Measurements from ENCODE around the gene CHD8.
"Not testable (repeated sequence)": the region's sequence is repeated elsewhere in the genome, so short reads cannot be mapped to it uniquely, and the experiment has no call there.

CHD8 gene

DNA sequence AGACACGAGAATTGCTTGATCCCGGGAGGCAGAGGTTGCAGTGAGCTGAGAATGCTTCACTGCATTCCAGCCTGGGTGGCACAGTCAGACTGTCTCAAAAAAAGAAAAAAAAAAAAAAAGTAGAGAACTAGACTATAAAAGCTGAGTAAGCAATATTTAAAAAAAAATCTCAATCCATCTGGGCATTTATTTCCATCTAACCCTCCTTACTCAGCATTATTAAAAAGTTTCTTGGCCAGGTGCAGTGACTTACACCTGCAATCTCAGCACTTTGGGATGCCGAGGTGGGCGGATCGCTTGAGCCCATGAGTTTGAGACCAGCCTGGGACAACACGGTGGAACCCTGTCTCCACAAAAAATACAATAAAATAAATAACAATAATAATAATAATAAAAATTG lies 76.6 kb downstream of the CHD8 start:
- no peak overlapping the region for H3K4me3 ChIP-seq (ENCODE audit: insufficient read depth, low read depth, low read length)
- H3K36me3 ChIP-seq (ENCODE audit: control insufficient read depth, insufficient read depth, low read length) = no peaks in the 10 kb centered on the region
- no peak overlapping the region for H3K27ac ChIP-seq (ENCODE audit: insufficient read depth, low read depth, low read length, poor library complexity, severe bottlenecking)
- H3K4me1 ChIP-seq (ENCODE audit: control insufficient read depth, insufficient read depth, low read length) = peaks cover 8% of the 10 kb centered on the region
- no peaks in the 10 kb centered on the region for H3K27me3 ChIP-seq (ENCODE audit: control insufficient read depth, insufficient read depth, low read length, poor library complexity, severe bottlenecking)
- 89 to 94% methylated on average over 5 to 6 of the region's 6 CpGs for WGBS, 2 experiments
- no peaks in the 10 kb centered on the region for H3K9me3 ChIP-seq (ENCODE audit: control insufficient read depth, low read length)

DNA sequence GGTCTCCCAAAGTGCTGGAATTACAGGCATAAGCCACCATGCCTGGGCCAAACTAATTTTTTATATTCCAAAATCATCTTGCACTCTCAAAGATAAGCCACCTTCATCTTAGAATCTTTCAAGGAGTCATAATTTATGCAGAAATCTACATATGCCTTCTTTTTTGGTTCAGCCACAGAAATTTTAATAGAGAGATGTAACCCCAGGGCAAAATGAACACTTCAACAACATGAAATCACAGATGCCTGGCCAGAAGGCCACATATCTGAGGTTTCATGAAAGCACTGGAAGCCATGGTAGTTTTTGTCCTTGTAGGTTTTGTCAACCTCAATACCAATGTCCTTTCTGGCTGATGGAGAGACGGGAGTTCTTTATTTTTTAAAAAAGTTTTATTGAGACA lies 81.9 kb downstream of the CHD8 start:
- WGBS, 2 experiments = 100% methylated on average over 1 of the region's 1 CpG; no CpG with 5 or more reads in 1 of the 2 experiments
- Histone ChIP-seq H3K9me3 (ENCODE audit: control insufficient read depth, low read length) (no peaks in the 10 kb centered on the region), H3K27me3 (ENCODE audit: control insufficient read depth, insufficient read depth, low read length, poor library complexity, severe bottlenecking) (no peaks in the 10 kb centered on the region), H3K4me1 (ENCODE audit: control insufficient read depth, insufficient read depth, low read length) (no peaks in the 10 kb centered on the region), H3K27ac (ENCODE audit: insufficient read depth, low read depth, low read length, poor library complexity, severe bottlenecking) (no peak overlapping the region), H3K4me3 (ENCODE audit: insufficient read depth, low read depth, low read length) (no peak overlapping the region), H3K36me3 (ENCODE audit: control insufficient read depth, insufficient read depth, low read length) (peaks cover 41% of the 10 kb centered on the region)

DNA sequence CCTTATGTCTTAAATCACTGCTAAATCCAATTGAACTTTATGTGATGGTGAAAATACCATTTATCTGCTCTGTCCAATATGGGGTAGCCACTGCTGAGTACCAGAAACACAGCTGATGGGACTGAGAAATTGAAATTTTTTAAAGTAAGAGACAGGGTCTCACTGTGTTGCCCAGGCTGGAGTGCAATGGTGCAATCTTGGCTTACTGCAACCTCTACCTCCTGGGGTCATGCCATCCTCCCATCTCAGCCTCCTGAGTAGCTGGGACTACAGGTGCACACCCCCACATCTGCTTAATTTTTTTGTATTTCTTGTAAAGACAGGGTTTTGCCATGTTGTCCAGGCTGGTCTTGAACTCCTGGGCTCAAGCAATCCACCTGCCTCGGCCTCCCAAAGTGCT lies 83.1 kb downstream of the CHD8 start:
- 87 to 89% methylated on average over 1 of the region's 1 CpG for WGBS, 2 experiments
- H3K36me3 ChIP-seq (ENCODE audit: control insufficient read depth, insufficient read depth, low read length) = peaks cover 53% of the 10 kb centered on the region
- H3K4me1 ChIP-seq (ENCODE audit: control insufficient read depth, insufficient read depth, low read length); H3K27me3 ChIP-seq (ENCODE audit: control insufficient read depth, insufficient read depth, low read length, poor library complexity, severe bottlenecking); H3K27ac ChIP-seq (ENCODE audit: insufficient read depth, low read depth, low read length, poor library complexity, severe bottlenecking); H3K4me3 ChIP-seq (ENCODE audit: insufficient read depth, low read depth, low read length); H3K9me3 ChIP-seq (ENCODE audit: control insufficient read depth, low read length): not testable (repeated sequence)

DNA sequence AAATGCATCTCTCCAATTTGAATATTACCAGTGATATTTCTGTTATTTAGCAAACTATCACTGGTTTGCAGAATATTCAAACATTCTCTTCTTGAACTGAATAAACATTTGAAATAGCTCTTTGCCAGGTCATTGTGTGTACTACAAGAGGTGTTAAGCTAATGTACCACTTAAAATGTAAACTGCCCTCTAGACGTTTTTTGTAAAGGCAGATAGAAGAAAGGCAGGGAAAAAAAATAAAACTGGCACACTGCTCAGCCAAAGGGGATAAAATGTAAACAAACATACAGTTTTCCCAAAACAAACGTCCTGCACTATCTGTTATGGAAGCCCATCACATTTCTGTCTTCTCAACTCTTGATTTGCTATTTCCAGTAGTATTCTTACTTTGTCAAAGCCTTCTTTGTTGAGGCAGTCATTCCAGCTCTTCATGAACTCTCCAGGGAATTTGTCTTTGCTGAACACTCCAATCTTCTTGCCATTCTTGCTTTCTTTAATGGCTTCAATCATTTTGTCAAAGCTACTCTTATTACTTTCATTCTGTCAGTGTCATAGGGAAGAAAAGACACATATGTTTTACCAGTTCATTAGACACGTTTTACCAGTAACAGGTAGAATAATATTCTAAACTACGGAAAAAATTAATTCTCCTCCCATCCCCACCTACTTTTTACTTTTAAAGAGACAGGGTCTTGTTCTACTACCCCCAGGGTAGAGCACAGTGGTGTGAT lies 85.8 kb downstream of the CHD8 start:
- WGBS, 2 experiments = 84 to 91% methylated on average over 4 of the region's 4 CpGs
- no peak overlapping the region for H3K27ac ChIP-seq (ENCODE audit: insufficient read depth, low read depth, low read length, poor library complexity, severe bottlenecking)

DNA sequence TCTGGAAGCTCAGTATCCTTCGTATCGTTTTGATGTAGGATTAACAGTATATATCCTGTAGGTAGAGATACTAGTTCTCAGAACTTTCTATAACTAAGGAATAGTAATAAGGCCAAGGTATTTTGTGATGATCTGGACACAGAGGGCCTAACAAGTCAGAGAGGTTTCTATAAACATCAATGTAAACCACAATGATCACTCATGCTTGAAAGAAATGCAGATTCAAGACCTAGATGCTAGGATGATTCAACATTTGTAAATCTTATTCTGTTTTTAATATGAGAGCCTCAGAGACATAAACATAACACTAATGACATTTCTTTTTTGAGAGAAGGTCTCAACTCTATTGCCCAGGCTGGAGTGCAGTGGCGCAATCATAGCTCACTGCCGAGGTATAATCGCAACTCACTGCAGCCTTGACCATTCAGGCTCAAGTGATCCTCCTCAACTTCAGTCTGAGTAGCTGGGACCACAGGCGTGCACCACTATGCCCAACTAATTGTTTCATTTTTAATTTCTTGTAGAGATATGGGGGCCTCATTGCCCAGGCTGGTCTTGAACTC lies 88.3 kb downstream of the CHD8 start:
- Histone ChIP-seq H3K36me3 (ENCODE audit: control insufficient read depth, insufficient read depth, low read length) (peaks cover 93% of the 10 kb centered on the region), H3K4me3 (ENCODE audit: insufficient read depth, low read depth, low read length) (no peak overlapping the region)
- WGBS, 2 experiments = 96 to 98% methylated on average over 6 of the region's 6 CpGs

More for the DNA sequence above, 85.8 kb downstream of the CHD8 start:
- H3K27me3 ChIP-seq (ENCODE audit: control insufficient read depth, insufficient read depth, low read length, poor library complexity, severe bottlenecking) = no peaks in the 10 kb centered on the region
- H3K9me3 ChIP-seq (ENCODE audit: control insufficient read depth, low read length) = no peaks in the 10 kb centered on the region
- H3K4me1 ChIP-seq (ENCODE audit: control insufficient read depth, insufficient read depth, low read length) = no peaks in the 10 kb centered on the region
- no peak overlapping the region for H3K4me3 ChIP-seq (ENCODE audit: insufficient read depth, low read depth, low read length)
- H3K36me3 ChIP-seq (ENCODE audit: control insufficient read depth, insufficient read depth, low read length) = peaks cover 77% of the 10 kb centered on the region

DNA sequence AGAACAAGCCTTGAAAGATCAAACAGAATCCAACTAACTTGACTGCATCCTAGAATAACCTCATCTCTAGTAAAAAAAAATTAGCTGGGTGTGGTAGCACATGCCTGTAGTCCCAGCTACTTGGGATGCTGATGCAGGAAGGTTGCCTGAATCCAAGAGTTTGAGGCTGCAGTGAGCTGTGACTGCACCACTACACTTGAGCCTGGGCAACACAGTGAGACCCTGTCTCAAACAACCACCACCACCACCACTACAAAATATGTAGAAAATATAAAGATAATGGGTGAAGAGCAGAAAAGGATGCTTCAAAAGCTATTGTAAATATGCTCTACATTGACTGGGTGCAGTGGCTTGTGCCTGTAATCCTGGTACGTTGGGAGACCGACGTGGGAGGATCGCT lies 99.4 kb downstream of the CHD8 start:
- Histone ChIP-seq H3K27ac (ENCODE audit: insufficient read depth, low read depth, low read length, poor library complexity, severe bottlenecking) (no peak overlapping the region), H3K4me3 (ENCODE audit: insufficient read depth, low read depth, low read length) (no peak overlapping the region), H3K4me1 (ENCODE audit: control insufficient read depth, insufficient read depth, low read length) (no peaks in the 10 kb centered on the region), H3K27me3 (ENCODE audit: control insufficient read depth, insufficient read depth, low read length, poor library complexity, severe bottlenecking) (no peaks in the 10 kb centered on the region), H3K9me3 (ENCODE audit: control insufficient read depth, low read length) (no peaks in the 10 kb centered on the region), H3K36me3 (ENCODE audit: control insufficient read depth, insufficient read depth, low read length) (peaks cover 88% of the 10 kb centered on the region)
- WGBS, 2 experiments = 96 to 98% methylated on average over 4 of the region's 4 CpGs

More for the DNA sequence above, 88.3 kb downstream of the CHD8 start:
- Histone ChIP-seq H3K4me1 (ENCODE audit: control insufficient read depth, insufficient read depth, low read length) (no peaks in the 10 kb centered on the region), H3K27ac (ENCODE audit: insufficient read depth, low read depth, low read length, poor library complexity, severe bottlenecking) (no peak overlapping the region), H3K27me3 (ENCODE audit: control insufficient read depth, insufficient read depth, low read length, poor library complexity, severe bottlenecking) (no peaks in the 10 kb centered on the region), H3K9me3 (ENCODE audit: control insufficient read depth, low read length) (no peaks in the 10 kb centered on the region)

DNA sequence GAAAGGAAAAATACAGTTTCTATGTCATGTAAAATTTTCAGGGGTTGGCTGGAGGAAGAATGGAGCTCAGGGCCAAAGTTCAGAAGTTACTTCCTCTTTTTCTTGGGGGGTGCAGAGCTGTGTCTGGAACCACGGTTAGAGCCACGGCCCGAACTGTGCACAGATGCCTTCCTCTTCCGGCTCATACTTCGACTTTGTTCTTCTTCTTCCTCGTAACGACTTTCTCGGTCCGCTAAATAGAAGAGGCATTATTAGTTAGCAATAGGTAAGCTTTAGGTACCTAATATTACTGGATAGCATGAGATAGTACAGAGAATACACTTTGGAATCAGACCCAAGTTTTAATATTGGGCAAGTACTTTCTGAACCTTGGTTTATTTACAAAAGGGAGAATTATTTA lies 103.3 kb downstream of the CHD8 start:
- H3K27ac ChIP-seq (ENCODE audit: insufficient read depth, low read depth, low read length, poor library complexity, severe bottlenecking) = no peak overlapping the region
- peaks cover 53% of the 10 kb centered on the region for H3K36me3 ChIP-seq (ENCODE audit: control insufficient read depth, insufficient read depth, low read length)
- H3K27me3 ChIP-seq (ENCODE audit: control insufficient read depth, insufficient read depth, low read length, poor library complexity, severe bottlenecking) = no peaks in the 10 kb centered on the region
- WGBS, 2 experiments = 94 to 97% methylated on average over 9 of the region's 9 CpGs
- no peak overlapping the region for H3K4me3 ChIP-seq (ENCODE audit: insufficient read depth, low read depth, low read length)
- no peaks in the 10 kb centered on the region for H3K4me1 ChIP-seq (ENCODE audit: control insufficient read depth, insufficient read depth, low read length)
- H3K9me3 ChIP-seq (ENCODE audit: control insufficient read depth, low read length) = no peaks in the 10 kb centered on the region

DNA sequence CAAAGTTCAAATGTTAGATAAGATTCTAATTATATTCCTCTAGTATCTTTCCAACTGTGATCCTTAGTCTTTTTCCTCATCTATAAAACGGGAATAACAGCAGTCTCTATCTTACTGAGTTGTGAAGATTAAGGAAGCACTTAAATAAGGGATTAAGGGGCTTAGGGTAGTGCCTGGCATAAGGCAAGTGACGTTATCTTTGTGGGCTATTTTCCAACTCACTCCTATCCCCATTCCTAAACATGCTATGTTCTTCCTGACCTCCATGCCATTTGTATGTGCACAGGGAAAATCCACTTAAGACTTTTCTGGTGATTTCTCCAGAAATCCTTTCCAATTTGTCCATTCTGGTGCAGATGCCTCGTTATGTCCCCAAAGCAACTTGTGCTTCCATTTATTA lies 105.4 kb downstream of the CHD8 start:
- no peaks in the 10 kb centered on the region for H3K27me3 ChIP-seq (ENCODE audit: control insufficient read depth, insufficient read depth, low read length, poor library complexity, severe bottlenecking)
- H3K4me1 ChIP-seq (ENCODE audit: control insufficient read depth, insufficient read depth, low read length) = no peaks in the 10 kb centered on the region
- H3K27ac ChIP-seq (ENCODE audit: insufficient read depth, low read depth, low read length, poor library complexity, severe bottlenecking) = no peak overlapping the region
- WGBS, 2 experiments = 86 to 89% methylated on average over 1 of the region's 3 CpGs
- no peak overlapping the region for H3K4me3 ChIP-seq (ENCODE audit: insufficient read depth, low read depth, low read length)
- H3K9me3 ChIP-seq (ENCODE audit: control insufficient read depth, low read length) = no peaks in the 10 kb centered on the region
- peaks cover 36% of the 10 kb centered on the region for H3K36me3 ChIP-seq (ENCODE audit: control insufficient read depth, insufficient read depth, low read length)

DNA sequence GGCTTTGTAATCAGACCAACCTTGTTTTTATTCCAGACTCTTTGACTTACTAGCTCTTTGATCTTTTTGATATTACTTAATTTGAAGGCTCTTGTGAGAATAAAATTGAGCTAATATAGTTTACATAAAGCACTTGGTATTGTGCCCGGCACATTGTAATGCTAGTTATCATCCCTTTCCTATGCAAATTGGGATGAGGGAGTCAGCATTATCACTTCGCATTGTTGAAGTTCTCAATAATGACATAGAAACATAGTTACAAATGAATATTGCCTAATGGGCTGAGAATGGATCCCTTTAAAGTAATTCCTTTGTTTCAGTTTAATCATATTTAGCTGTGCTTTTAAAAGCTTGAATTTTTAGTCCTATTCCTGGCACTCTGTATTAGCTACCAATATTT lies 108.7 kb downstream of the CHD8 start:
- H3K4me1 ChIP-seq (ENCODE audit: control insufficient read depth, insufficient read depth, low read length) = no peaks in the 10 kb centered on the region

DNA sequence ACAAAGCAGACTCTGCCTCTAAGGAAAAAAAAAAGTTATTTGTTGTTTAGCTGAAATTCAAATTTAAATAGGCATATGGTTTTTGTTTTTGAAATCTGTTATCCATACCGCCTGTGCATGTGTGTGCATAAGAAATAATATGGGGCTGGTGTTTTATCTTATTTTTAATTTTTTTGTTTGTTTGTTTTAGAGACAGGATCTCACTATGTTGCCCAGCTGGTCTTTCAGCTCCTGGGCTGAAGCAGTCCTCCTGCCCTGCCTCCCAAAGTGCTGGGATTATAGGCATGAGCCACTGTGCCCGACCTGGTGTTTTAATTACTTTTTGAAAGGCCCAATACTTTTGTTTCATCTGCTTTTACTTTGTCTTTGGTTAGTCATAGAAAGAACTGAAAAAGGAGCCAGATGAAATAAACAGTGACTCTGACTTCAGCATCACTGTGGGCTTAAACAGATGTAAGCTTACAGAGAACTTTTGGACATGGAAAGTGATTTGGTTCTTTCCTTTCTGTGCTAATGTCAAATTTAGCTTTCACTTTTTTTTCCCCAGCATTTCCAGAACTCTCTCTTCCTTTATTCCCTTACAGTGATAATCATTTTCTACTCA lies 109.3 kb downstream of the CHD8 start:
- Histone ChIP-seq H3K9me3 (ENCODE audit: control insufficient read depth, low read length) (no peaks in the 10 kb centered on the region), H3K4me3 (ENCODE audit: insufficient read depth, low read depth, low read length) (no peak overlapping the region), H3K27ac (ENCODE audit: insufficient read depth, low read depth, low read length, poor library complexity, severe bottlenecking) (no peak overlapping the region), H3K27me3 (ENCODE audit: control insufficient read depth, insufficient read depth, low read length, poor library complexity, severe bottlenecking) (no peaks in the 10 kb centered on the region), H3K4me1 (ENCODE audit: control insufficient read depth, insufficient read depth, low read length) (no peaks in the 10 kb centered on the region), H3K36me3 (ENCODE audit: control insufficient read depth, insufficient read depth, low read length) (peaks cover 2% of the 10 kb centered on the region)
- WGBS, 2 experiments = 82 to 90% methylated on average over 2 of the region's 2 CpGs

More for the DNA sequence above, 108.7 kb downstream of the CHD8 start:
- no peaks in the 10 kb centered on the region for H3K27me3 ChIP-seq (ENCODE audit: control insufficient read depth, insufficient read depth, low read length, poor library complexity, severe bottlenecking)
- 66 to 100% methylated on average over 1 to 2 of the region's 2 CpGs for WGBS, 2 experiments
- no peak overlapping the region for H3K27ac ChIP-seq (ENCODE audit: insufficient read depth, low read depth, low read length, poor library complexity, severe bottlenecking)
- H3K9me3 ChIP-seq (ENCODE audit: control insufficient read depth, low read length) = no peaks in the 10 kb centered on the region
- peaks cover 8% of the 10 kb centered on the region for H3K36me3 ChIP-seq (ENCODE audit: control insufficient read depth, insufficient read depth, low read length)
- no peak overlapping the region for H3K4me3 ChIP-seq (ENCODE audit: insufficient read depth, low read depth, low read length)
